Activated CD8-positive, alpha-beta T cell treated with anti-CD3 and anti-CD28 coated beads, Interleukin-2, amount 10 ng/mL, durations not matched to agents 7 days and 5 days (primary cell): ENCODE measurements around the gene ADAT3. TPM values are rescaled to one million over a fixed set of nuclear protein-coding genes. Genes with fewer than 3 reads are reported as not detected.
A peak's percentile ranks its signal among the peaks of the same experiment; 100 is the strongest.
"Not testable (repeated sequence)": the region's sequence is repeated elsewhere in the genome, so short reads cannot be mapped to it uniquely, and the experiment has no call there.

Source experiments
- ATAC-seq: fragments of 150-1000 bp; cut with Tn5 transposase; one replicate; pipeline ENCODE4 v1.10.0; 2021; ENCODE audit warnings: moderate library complexity
- CTCF ChIA-PET: fragments of 350-600 bp; sonication (Branson Sonifier 250); formaldehyde crosslinking; loops from one replicate; lab custom pipeline; 2021; ENCODE audit warnings: antibody characterized with exemption; lab: Charles Lee
- POLR2A ChIA-PET: fragments of 350-600 bp; sonication (Branson Sonifier 250); formaldehyde crosslinking; loops from one replicate; lab custom pipeline; 2021; ENCODE audit warnings: antibody characterized with exemption; lab: Charles Lee
- DNase-seq: peaks from one replicate; pipeline ENCODE4 v3.0.0-alpha.2; 2020
- H3K27ac Mint-ChIP-seq: one replicate; pipeline ENCODE4 v1.8.0; 2021; ENCODE audit warnings: mild to moderate bottlenecking, mixed read lengths
- H3K27me3 Mint-ChIP-seq: one replicate; pipeline ENCODE4 v1.8.0; 2021; ENCODE audit warnings: low read depth, mixed read lengths
- H3K36me3 Mint-ChIP-seq: one replicate; pipeline ENCODE4 v1.8.0; 2021; ENCODE audit warnings: low read depth, mixed read lengths
- H3K4me1 Mint-ChIP-seq: one replicate; pipeline ENCODE4 v1.8.0; 2021; ENCODE audit warnings: low read depth, mixed read lengths
- H3K4me3 Mint-ChIP-seq: one replicate; pipeline ENCODE4 v1.8.0; 2021; ENCODE audit warnings: mild to moderate bottlenecking, mixed read lengths
- H3K9me3 Mint-ChIP-seq: one replicate; pipeline ENCODE4 v1.8.0; 2022; ENCODE audit warnings: mixed read lengths; ENCODE audit not compliant: insufficient read depth
- total RNA-seq, 2 experiments: library from RNA; stranded (reverse); gene quantifications; one replicate each; pipeline ENCODE4 v1.2.3, GENCODE V29; 2021

The ADAT3 gene
- total RNA-seq, 2 experiments from 2014 or later = 9.9 to 11.0 TPM

DNA sequence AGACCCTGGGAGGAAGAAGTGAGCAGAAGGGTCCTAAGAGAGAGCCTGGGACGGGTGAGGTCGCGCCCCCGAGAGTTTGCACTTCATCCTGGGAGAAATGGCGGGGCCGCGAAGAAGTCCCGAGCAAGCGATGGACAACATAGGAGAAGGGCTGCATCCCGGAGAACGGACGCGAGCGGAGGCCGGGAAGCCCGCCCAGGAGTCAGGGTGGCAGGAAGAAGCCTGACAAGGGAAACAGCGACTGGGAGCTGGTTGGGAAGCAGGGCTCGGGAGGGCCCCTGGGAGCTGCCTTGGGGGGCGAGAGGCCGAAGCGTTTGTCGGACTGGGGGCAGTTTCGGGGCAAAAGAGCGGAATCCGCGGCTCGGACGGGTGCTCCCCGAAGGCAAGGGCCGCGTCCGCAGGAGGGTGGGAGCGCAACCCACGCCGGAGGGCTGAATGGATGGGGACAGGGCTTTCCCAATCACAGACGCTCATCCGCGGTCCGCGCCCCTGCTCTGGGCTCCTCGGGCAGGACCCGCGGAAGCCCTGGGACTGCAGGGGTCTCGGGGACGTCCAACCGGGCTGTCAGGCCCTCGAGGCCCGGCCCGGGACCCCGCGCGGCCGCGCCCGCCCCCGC is 20.4 kb upstream of the ADAT3 start:
- DNase-seq (no peak), ATAC-seq (peak; percentile 9)
- CTCF ChIA-PET = interaction anchor here (0.8 to 1.5 kb wide), 2 partner anchors 13 to 20 kb away, joined by 4 to 9 read pairs; no protein-coding TSS in a partner anchor
- no peaks in the 10 kb centered on the region for H3K9me3 Mint-ChIP-seq
- H3K4me1 Mint-ChIP-seq = peaks cover 50% of the 10 kb centered on the region
- peak overlapping the region; percentile 95 for H3K27ac Mint-ChIP-seq
- POLR2A ChIA-PET = interaction anchor here (0.8 to 3.0 kb wide), 8 partner anchors 9 to 167 kb away, joined by 3 to 26 read pairs (median 6); partner anchors contain the start of gene MKNK2
- peaks cover 36% of the 10 kb centered on the region for H3K36me3 Mint-ChIP-seq
- no peaks in the 10 kb centered on the region for H3K27me3 Mint-ChIP-seq
- H3K4me3 Mint-ChIP-seq = peak overlapping the region; percentile 93

GRCh38 chr19:1885398-1886119 is 19.6 kb upstream of the ADAT3 start, which contains the start of gene ABHD17A:
ABHD17A (minus strand) TSS chr19:1885496; CDS start chr19:1881566, 3,930 bp downstream.
- H3K9me3 Mint-ChIP-seq, H3K27me3 Mint-ChIP-seq: not testable (repeated sequence)
- peak within 1 kb of the TSS; percentile 95 for H3K27ac Mint-ChIP-seq
- H3K4me1 Mint-ChIP-seq = peaks cover 47% of the 10 kb centered on the region
- peaks cover 28% of the 10 kb centered on the region for H3K36me3 Mint-ChIP-seq
- DNase-seq = peak; percentile 96
- H3K4me3 Mint-ChIP-seq = peak within 1 kb of the TSS; percentile 93
- ATAC-seq = peak; percentile 62
- POLR2A ChIA-PET = interaction anchor here (0.8 to 3.0 kb wide), 7 partner anchors 9 to 166 kb away, joined by 3 to 26 read pairs (median 7); partner anchors contain the start of gene MKNK2
- CTCF ChIA-PET = interaction anchor here (0.7 to 1.5 kb wide), 3 partner anchors 10 to 21 kb away, joined by 3 to 9 read pairs (median 4); no protein-coding TSS in a partner anchor

DNA sequence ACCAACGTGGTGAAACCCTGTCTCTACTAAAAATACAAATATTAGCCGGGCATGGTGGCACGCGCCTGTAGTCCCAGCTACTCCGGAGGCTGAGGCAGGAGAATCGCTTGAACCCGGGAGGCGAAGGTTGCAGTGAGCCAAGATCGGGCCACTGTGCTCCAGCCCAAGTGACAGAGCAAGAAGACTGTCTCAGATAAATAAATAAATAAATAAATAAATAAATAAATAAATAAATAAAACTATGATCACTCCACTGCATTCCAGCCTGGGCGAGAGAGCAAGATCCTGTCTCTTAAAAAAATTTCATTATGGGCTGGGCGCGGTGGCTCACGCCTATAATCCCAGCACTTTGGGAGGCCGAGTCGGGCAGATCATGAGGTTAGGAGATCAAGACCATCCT is 18.8 kb upstream of the ADAT3 start:
- ChIA-PET CTCF (interaction anchor here (0.7 to 1.5 kb wide), 2 partner anchors 9 to 11 kb away, joined by 3 to 9 read pairs; no protein-coding TSS in a partner anchor), POLR2A (interaction anchor here (2.2 to 3.0 kb wide), 2 partner anchors 8 to 11 kb away, joined by 7 to 26 read pairs; no protein-coding TSS in a partner anchor)
- H3K27me3 Mint-ChIP-seq, DNase-seq, H3K4me3 Mint-ChIP-seq, ATAC-seq, H3K9me3 Mint-ChIP-seq, H3K27ac Mint-ChIP-seq: not testable (repeated sequence)
- Mint-ChIP-seq H3K4me1 (peaks cover 43% of the 10 kb centered on the region), H3K36me3 (peaks cover 28% of the 10 kb centered on the region)

DNA sequence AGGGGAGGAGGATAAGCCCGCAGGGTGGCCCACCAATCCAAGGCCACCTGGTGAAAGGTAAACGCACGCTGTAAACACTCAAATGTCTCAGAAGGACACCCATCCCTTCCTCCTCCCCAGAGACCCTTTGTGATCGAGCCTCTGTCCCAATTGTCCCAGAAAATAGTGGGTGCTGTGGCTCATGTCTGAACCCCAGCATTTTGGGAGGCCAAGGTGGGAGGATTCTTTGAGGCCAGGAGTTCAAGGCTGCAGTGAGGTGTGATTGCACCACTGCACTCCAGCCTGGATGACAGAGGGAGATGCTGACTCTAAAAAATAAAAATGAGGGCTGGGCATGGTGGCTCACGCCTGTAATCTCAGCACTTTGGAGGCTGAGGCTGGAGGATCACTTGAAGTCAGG is 16.8 kb upstream of the ADAT3 start:
- H3K27me3 Mint-ChIP-seq = no peaks in the 10 kb centered on the region
- ChIA-PET CTCF (interaction anchor here (1.3 kb wide), 1 partner anchor 9 kb away, joined by 3 read pairs; no protein-coding TSS in a partner anchor), POLR2A (no interaction called here)
- DNase-seq (no peak), ATAC-seq (no peak)
- no peak overlapping the region for H3K4me3 Mint-ChIP-seq
- peaks cover 14% of the 10 kb centered on the region for H3K36me3 Mint-ChIP-seq
- no peaks in the 10 kb centered on the region for H3K9me3 Mint-ChIP-seq
- H3K27ac Mint-ChIP-seq = no peak overlapping the region
- H3K4me1 Mint-ChIP-seq = peaks cover 31% of the 10 kb centered on the region

DNA sequence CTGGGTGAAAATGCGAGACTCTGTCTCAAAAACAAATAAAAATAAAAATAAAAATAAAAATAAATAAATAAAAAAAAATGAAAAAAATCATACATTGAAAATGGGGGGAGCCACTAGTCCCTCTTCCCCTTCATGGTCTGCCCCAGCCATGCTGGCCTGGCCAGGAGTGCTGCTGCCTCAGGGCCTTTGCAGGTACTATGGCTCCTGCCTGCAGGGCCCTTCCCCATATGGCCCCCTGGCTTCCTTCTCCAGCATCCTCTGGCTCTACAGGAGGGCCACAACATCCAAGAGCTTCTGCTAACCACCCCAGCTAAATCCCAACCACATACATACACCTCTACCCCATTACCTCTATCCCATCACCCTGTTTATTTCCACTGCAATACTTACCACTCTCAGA is 15.3 kb upstream of the ADAT3 start:
- Mint-ChIP-seq H3K27ac (peak overlapping the region; percentile 7), H3K4me1 (peaks cover 31% of the 10 kb centered on the region), H3K4me3 (no peak overlapping the region), H3K27me3 (no peaks in the 10 kb centered on the region), H3K9me3 (no peaks in the 10 kb centered on the region), H3K36me3 (no peaks in the 10 kb centered on the region)
- no peak for ATAC-seq
- ChIA-PET CTCF (no interaction called here), POLR2A (interaction anchor here (1.2 kb wide), 1 partner anchor 15 kb away, joined by 3 read pairs; no protein-coding TSS in a partner anchor)
- DNase-seq = no peak

DNA sequence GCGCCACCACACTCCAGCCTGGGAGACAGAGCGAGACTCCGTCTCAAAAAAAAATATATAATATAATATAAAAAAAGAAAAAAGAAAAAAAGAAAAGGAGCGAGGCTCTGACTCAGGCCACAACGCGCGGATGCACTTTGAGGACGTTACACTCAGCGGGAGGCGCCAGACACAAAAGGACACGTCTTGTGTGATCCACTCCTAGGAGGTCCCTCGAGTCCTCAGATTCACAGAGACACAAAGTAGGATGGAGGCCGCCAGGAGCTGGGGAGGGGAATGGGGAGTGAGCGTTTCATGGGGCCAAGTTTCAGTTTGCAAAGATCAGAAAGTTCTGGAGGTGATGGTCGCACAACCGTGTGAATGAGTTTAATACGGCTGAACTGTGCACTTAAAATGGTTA is 11.4 kb upstream of the ADAT3 start:
- ChIA-PET POLR2A (interaction anchor here (1.7 kb wide), 1 partner anchor 8 kb away, joined by 7 read pairs; the partner anchor contains the start of gene ABHD17A), CTCF (interaction anchor here (1.3 kb wide), 1 partner anchor 29 kb away, joined by 4 read pairs; no protein-coding TSS in a partner anchor)
- ATAC-seq (no peak), DNase-seq (no peak)
- Mint-ChIP-seq H3K36me3 (no peaks in the 10 kb centered on the region), H3K4me3 (no peak overlapping the region), H3K9me3 (no peaks in the 10 kb centered on the region), H3K27me3 (no peaks in the 10 kb centered on the region), H3K27ac (no peak overlapping the region), H3K4me1 (peaks cover 48% of the 10 kb centered on the region)

DNA sequence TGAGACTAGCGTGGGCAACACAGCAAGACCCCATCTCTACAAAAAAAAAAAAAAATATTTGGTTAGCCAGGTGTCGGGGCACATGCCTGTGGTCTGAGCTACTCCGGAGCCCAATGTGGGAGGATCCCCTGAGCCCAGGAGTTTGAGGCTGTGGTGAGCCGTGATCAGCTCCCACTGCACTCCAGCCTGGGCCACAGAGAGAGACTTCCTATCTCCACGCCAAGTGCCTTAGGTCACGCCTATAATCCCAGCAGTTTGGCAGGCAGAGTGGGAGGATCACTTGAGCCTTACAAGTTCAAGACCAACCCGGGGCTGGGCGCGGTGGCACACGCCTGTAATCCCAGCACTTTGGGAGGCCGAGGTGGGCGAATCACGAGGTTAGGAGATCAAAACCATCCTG is 8.7 kb upstream of the ADAT3 start:
- no peaks in the 10 kb centered on the region for H3K36me3 Mint-ChIP-seq
- H3K4me3 Mint-ChIP-seq = peak overlapping the region; percentile 84
- DNase-seq (no peak), ATAC-seq (no peak)
- H3K27ac Mint-ChIP-seq = peak overlapping the region; percentile 99
- POLR2A ChIA-PET = interaction anchor here (0.6 to 3.7 kb wide), 6 partner anchors 9 to 46 kb away, joined by 3 to 29 read pairs (median 10); partner anchors contain the start of genes ABHD17A, ADAT3 and SCAMP4
- H3K9me3 Mint-ChIP-seq = no peaks in the 10 kb centered on the region
- H3K27me3 Mint-ChIP-seq = no peaks in the 10 kb centered on the region
- CTCF ChIA-PET = interaction anchor here (0.7 to 3.4 kb wide), 6 partner anchors 9 to 32 kb away, joined by 3 to 24 read pairs (median 4); no protein-coding TSS in a partner anchor
- H3K4me1 Mint-ChIP-seq = peaks cover 45% of the 10 kb centered on the region

DNA sequence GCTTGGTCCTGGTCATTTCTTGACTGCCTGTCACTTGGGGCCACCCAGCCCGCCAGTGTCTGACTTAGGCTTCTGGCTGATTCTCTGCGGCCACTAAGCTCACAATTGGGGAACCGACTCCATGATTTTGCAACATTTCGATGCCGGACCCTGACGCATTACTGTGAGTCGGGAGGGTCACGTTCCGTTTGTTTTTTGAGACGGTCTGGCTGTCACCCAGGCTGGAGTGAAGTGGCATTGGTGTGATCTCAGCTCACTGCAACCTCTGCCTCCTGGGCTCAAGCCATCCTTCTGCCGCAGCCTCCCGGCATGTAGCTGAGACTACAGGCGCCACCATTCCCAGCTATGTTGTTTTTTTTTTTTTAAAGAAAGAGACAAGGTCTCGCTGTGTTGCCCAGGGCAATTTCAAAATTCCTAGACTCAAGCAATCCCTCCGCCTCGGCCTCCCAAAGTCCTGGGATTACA is 3.2 kb upstream of the ADAT3 start:
- H3K9me3 Mint-ChIP-seq = no peaks in the 10 kb centered on the region
- no peak overlapping the region for H3K27ac Mint-ChIP-seq
- peaks cover 5% of the 10 kb centered on the region for H3K36me3 Mint-ChIP-seq
- POLR2A ChIA-PET = interaction anchor here (0.9 to 1.2 kb wide), 2 partner anchors 19 to 152 kb away, joined by 3 read pairs; no protein-coding TSS in a partner anchor
- no peaks in the 10 kb centered on the region for H3K27me3 Mint-ChIP-seq
- DNase-seq (no peak), ATAC-seq (no peak)
- H3K4me1 Mint-ChIP-seq = peaks cover 42% of the 10 kb centered on the region
- CTCF ChIA-PET = no interaction called here
- no peak overlapping the region for H3K4me3 Mint-ChIP-seq

DNA sequence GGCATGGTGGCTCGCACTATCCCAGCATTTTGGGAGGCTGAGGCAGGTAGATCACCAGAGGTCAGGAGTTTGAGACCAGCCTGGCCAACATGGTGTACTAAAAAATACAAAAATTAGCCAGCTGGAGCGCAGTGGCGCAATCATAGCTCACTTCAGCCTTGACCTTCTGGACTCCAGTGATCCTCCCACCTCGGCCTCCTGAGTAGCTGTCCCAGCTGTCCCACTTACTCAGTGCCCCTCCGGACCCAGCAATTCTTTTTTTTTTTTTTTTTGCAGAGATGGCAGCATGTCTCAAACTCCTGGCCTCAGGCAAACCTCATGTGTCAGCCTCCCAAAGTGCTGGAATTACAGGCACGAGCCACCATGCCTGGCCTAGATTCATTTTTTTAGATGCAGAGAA is 2.3 kb upstream of the ADAT3 start:
- ChIA-PET POLR2A (interaction anchor here (0.9 to 1.1 kb wide), 3 partner anchors 18 to 151 kb away, joined by 3 to 4 read pairs (median 4); partner anchors contain the start of gene ABHD17A), CTCF (interaction anchor here (1.4 kb wide), 2 partner anchors 27 to 38 kb away, joined by 3 to 4 read pairs; no protein-coding TSS in a partner anchor)
- Mint-ChIP-seq H3K27ac (peak overlapping the region; percentile 52), H3K27me3 (no peaks in the 10 kb centered on the region), H3K9me3 (no peaks in the 10 kb centered on the region), H3K36me3 (peaks cover 5% of the 10 kb centered on the region), H3K4me1 (peaks cover 38% of the 10 kb centered on the region), H3K4me3 (no peak overlapping the region)
- ATAC-seq (no peak), DNase-seq (no peak)

GRCh38 chr19:1904860-1905109 is 414 bp upstream of the ADAT3 start:
- Mint-ChIP-seq H3K9me3 (no peaks in the 10 kb centered on the region), H3K36me3 (peaks cover 7% of the 10 kb centered on the region), H3K4me1 (peaks cover 46% of the 10 kb centered on the region), H3K27ac (peak overlapping the region; percentile 85), H3K27me3 (no peaks in the 10 kb centered on the region), H3K4me3 (peak overlapping the region; percentile 89)
- POLR2A ChIA-PET = interaction anchor here (1.0 to 1.7 kb wide), 2 partner anchors 20 to 30 kb away, joined by 3 to 7 read pairs; no protein-coding TSS in a partner anchor
- no peak for DNase-seq
- CTCF ChIA-PET = no interaction called here
- no peak for ATAC-seq

DNA sequence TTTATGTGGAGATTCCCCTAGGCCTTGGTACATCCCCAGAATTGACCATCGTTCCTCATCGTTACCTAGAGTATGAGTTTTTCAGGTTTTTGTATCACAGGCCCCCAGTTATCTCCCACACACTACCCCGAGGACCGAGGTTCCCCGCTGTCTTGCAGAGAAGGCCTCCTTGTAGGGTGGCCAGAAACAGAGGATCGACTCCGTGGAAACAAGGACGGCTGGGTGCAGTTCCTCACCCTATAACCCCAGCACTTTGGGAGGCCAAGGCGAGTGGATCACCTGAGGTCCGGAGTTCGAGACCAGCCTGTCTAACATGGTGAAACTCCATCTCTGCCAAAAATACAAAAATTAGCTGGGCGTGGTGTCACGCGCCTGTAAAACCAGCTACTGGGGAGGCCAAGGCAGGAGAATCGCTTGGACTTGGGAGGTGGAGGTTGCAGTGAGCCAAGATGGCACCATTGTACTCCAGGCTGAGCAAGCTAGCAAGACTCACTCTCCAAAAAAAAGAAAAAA is 720 bp downstream of the ADAT3 start:
- Mint-ChIP-seq H3K9me3 (no peaks in the 10 kb centered on the region), H3K27me3 (no peaks in the 10 kb centered on the region), H3K27ac (peak overlapping the region; percentile 90), H3K36me3 (peaks cover 7% of the 10 kb centered on the region), H3K4me1 (peaks cover 51% of the 10 kb centered on the region), H3K4me3 (peak overlapping the region; percentile 89)
- DNase-seq (no peak), ATAC-seq (no peak)
- ChIA-PET POLR2A (interaction anchor here (0.6 to 1.1 kb wide), 2 partner anchors 9 to 60 kb away, joined by 3 to 5 read pairs; no protein-coding TSS in a partner anchor), CTCF (interaction anchor here (1.2 kb wide), 1 partner anchor 41 kb away, joined by 4 read pairs; no protein-coding TSS in a partner anchor)
